ENCODE data around the gene TENT4A. TPM values are rescaled to one million over a fixed set of nuclear protein-coding genes. Genes with fewer than 3 reads are reported as not detected.

TENT4A gene
- total RNA-seq, 2 donors from 2014 or later, result 39.0 to 52.4 TPM

- Mint-ChIP-seq H3K27ac (no peak overlapping the region), H3K27me3 (peaks cover 11% of the 10 kb centered on the region)
- no peak for ATAC-seq (replicated peaks)
Measured at GRCh38 chr5:6784481-6784880, 71.2 kb downstream of the TENT4A start.

GRCh38 chr5:6785161-6785860 lies 72.1 kb downstream of the TENT4A start:
- H3K4me1 Mint-ChIP-seq, result no peaks in the 10 kb centered on the region
- peaks cover 15% of the 10 kb centered on the region for H3K27me3 Mint-ChIP-seq
- no peak for ATAC-seq (replicated peaks)
- H3K9me3 Mint-ChIP-seq, result no peaks in the 10 kb centered on the region
- H3K27ac Mint-ChIP-seq, result no peak overlapping the region
- H3K4me3 Mint-ChIP-seq, result no peak overlapping the region
- H3K36me3 Mint-ChIP-seq (ENCODE audit: low read depth), result no peaks in the 10 kb centered on the region

More at GRCh38 chr5:6784481-6784880, 71.2 kb downstream of the TENT4A start:
- H3K36me3 Mint-ChIP-seq (ENCODE audit: low read depth), result no peaks in the 10 kb centered on the region
- H3K4me3 Mint-ChIP-seq, result no peak overlapping the region
- no peaks in the 10 kb centered on the region for H3K9me3 Mint-ChIP-seq
- no peaks in the 10 kb centered on the region for H3K4me1 Mint-ChIP-seq

GRCh38 chr5:6785861-6786180 lies 72.6 kb downstream of the TENT4A start:
- H3K27me3 Mint-ChIP-seq, result peaks cover 18% of the 10 kb centered on the region
- H3K9me3 Mint-ChIP-seq, result no peaks in the 10 kb centered on the region
- no peaks in the 10 kb centered on the region for H3K4me1 Mint-ChIP-seq
- ATAC-seq (replicated peaks), result no peak
- H3K4me3 Mint-ChIP-seq, result no peak overlapping the region
- H3K36me3 Mint-ChIP-seq (ENCODE audit: low read depth), result no peaks in the 10 kb centered on the region
- H3K27ac Mint-ChIP-seq, result no peak overlapping the region

- peaks cover 26% of the 10 kb centered on the region for H3K27me3 Mint-ChIP-seq
Measured at GRCh38 chr5:6786786-6787495, 73.7 kb downstream of the TENT4A start.

GRCh38 chr5:6787941-6788340 lies 74.7 kb downstream of the TENT4A start:
- ATAC-seq (replicated peaks), result no peak
- H3K9me3 Mint-ChIP-seq, result no peaks in the 10 kb centered on the region
- H3K4me3 Mint-ChIP-seq, result no peak overlapping the region
- H3K27me3 Mint-ChIP-seq, result peaks cover 28% of the 10 kb centered on the region
- H3K36me3 Mint-ChIP-seq (ENCODE audit: low read depth), result no peaks in the 10 kb centered on the region
- no peak overlapping the region for H3K27ac Mint-ChIP-seq
- H3K4me1 Mint-ChIP-seq, result no peaks in the 10 kb centered on the region

More at GRCh38 chr5:6786786-6787495, 73.7 kb downstream of the TENT4A start:
- ATAC-seq (replicated peaks), result no peak
- Mint-ChIP-seq H3K4me1 (no peaks in the 10 kb centered on the region), H3K36me3 (ENCODE audit: low read depth) (no peaks in the 10 kb centered on the region), H3K9me3 (no peaks in the 10 kb centered on the region), H3K27ac (no peak overlapping the region), H3K4me3 (no peak overlapping the region)

- Mint-ChIP-seq H3K27ac (no peak overlapping the region), H3K9me3 (no peaks in the 10 kb centered on the region), H3K4me3 (no peak overlapping the region), H3K4me1 (no peaks in the 10 kb centered on the region), H3K27me3 (peaks cover 30% of the 10 kb centered on the region), H3K36me3 (ENCODE audit: low read depth) (no peaks in the 10 kb centered on the region)
- ATAC-seq (replicated peaks), result no peak
Measured at GRCh38 chr5:6788439-6788838, 75.2 kb downstream of the TENT4A start.

DNA sequence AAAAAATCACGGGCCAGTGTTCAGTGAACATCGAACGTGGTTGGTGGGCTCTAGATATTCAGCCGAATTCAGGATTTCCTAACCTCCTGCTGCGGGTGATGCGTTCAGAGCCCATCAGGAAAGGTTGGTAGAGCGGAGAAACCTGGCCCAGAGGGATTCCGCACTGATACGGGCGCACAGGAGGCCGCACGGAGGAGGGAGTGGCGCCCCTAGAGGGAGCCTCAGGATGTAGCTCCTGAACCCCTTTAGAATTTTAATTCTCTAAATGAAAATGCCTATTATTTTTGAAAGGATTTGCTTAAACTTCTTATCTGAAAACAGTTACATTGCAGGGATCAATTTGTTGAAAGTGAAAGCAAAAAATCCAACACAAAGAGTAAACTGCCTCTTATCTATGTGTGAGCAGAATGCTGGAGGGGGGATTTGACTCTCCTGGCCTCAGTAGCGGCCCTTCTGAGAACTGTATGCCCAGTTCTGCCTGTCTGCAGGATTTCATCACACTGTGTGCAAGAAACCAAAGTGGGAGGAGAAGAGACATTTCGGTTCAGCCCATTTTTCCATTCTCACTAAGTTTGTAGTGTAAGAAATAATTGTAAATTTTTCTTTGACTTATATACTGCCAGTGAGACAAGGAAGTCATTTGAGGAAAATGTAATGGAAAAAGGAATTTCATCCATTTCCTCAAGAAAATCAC lies 75.9 kb downstream of the TENT4A start:
- no peaks in the 10 kb centered on the region for H3K4me1 Mint-ChIP-seq
- H3K9me3 Mint-ChIP-seq, result no peaks in the 10 kb centered on the region
- H3K27ac Mint-ChIP-seq, result no peak overlapping the region
- H3K4me3 Mint-ChIP-seq, result no peak overlapping the region
- ATAC-seq (replicated peaks), result no peak
- peaks cover 28% of the 10 kb centered on the region for H3K27me3 Mint-ChIP-seq
- H3K36me3 Mint-ChIP-seq (ENCODE audit: low read depth), result no peaks in the 10 kb centered on the region

DNA sequence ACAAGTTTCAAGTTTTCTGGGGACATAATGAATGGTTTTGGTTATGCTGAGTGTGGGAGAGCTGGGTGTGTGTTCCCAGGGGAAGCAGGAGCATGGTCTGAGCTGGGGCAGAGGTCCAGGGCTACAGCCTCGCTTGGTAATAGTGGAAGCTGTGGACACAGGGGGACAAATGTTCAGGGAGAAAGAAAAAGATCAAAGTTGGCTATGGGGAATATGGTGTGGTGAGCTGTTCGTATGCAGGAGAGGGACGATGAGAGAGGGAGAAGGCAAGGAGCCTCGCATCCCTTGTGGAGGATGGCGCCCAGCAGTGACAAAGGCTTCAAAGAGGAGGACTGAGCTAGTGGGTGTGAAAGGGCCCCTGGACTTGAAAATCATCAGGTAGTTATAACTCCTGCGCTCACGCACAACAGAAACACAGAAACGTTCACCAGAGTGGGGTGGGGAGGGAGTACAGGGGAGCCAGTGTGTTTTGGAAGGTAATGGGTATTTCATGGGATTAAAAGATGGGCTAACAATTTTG lies 77.2 kb downstream of the TENT4A start:
- H3K27ac Mint-ChIP-seq, result no peak overlapping the region
- no peaks in the 10 kb centered on the region for H3K36me3 Mint-ChIP-seq (ENCODE audit: low read depth)
- no peaks in the 10 kb centered on the region for H3K9me3 Mint-ChIP-seq
- no peaks in the 10 kb centered on the region for H3K4me1 Mint-ChIP-seq
- ATAC-seq (replicated peaks), result no peak
- H3K27me3 Mint-ChIP-seq, result peaks cover 26% of the 10 kb centered on the region
- H3K4me3 Mint-ChIP-seq, result no peak overlapping the region

GRCh38 chr5:6791031-6791430 lies 77.8 kb downstream of the TENT4A start:
- Mint-ChIP-seq H3K4me3 (no peak overlapping the region), H3K9me3 (no peaks in the 10 kb centered on the region), H3K27me3 (peaks cover 23% of the 10 kb centered on the region), H3K27ac (no peak overlapping the region), H3K4me1 (no peaks in the 10 kb centered on the region), H3K36me3 (ENCODE audit: low read depth) (no peaks in the 10 kb centered on the region)
- ATAC-seq (replicated peaks), result no peak

- Mint-ChIP-seq H3K9me3 (no peaks in the 10 kb centered on the region), H3K27me3 (peaks cover 30% of the 10 kb centered on the region), H3K27ac (no peak overlapping the region), H3K36me3 (ENCODE audit: low read depth) (no peaks in the 10 kb centered on the region), H3K4me1 (no peaks in the 10 kb centered on the region), H3K4me3 (no peak overlapping the region)
- no peak for ATAC-seq (replicated peaks)
Measured at GRCh38 chr5:6792376-6792775, 79.1 kb downstream of the TENT4A start.

- Mint-ChIP-seq H3K4me1 (no peaks in the 10 kb centered on the region), H3K4me3 (no peak overlapping the region), H3K9me3 (no peaks in the 10 kb centered on the region), H3K27ac (no peak overlapping the region), H3K36me3 (ENCODE audit: low read depth) (no peaks in the 10 kb centered on the region), H3K27me3 (peaks cover 33% of the 10 kb centered on the region)
- ATAC-seq (replicated peaks), result no peak
Measured at GRCh38 chr5:6792911-6793471, 79.8 kb downstream of the TENT4A start.

DNA sequence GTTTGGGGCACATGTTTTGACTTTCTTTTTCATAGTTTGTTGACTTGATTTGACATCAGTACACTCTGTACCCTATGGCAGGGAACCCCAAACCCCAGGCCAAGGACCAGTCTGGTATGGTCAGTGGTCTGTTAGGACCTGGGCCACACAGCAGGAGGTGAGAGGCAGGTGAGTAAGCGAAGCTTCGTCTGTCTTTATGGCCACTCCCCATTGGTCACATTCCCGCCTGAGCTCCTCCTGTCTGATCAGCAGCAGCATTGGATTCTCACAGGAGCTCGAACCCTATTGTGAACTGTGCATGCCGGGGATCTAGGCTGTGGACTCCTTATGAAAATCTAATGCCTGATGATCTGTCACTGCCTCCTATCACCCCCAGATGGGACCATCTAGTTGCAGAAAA lies 88.0 kb downstream of the TENT4A start:
- Mint-ChIP-seq H3K4me3 (no peak overlapping the region), H3K27me3 (peaks cover 39% of the 10 kb centered on the region), H3K9me3 (peaks cover under 1% of the 10 kb centered on the region), H3K27ac (no peak overlapping the region), H3K4me1 (no peaks in the 10 kb centered on the region), H3K36me3 (ENCODE audit: low read depth) (no peaks in the 10 kb centered on the region)
- no peak for ATAC-seq (replicated peaks)

DNA sequence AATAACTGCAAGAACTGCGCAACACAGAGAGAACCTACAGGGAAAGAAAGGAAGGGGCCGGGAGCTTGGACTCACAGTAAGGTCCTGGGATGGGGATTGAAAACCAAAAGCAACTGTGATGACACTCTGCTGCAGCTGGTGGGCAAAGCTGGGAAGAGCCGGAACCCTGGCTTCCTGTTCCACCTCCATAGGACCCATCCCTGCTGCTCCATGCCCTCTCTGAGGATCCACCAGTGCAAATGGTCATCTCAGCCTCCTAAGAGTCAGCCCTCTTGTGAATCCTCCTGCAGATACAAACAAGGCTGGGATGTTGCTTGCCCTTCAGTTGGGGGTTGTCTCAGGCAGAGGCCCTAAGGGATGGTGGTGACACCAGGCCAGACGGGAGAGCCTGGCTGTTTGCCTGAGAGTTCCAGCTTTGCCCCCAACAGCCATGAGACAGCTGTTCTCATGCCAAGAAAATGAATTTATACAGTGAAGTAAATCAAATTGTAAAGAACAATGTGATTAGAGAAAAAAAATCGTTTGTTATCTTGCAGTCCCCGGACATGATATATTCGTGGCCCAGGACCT lies 90.8 kb downstream of the TENT4A start:
- Mint-ChIP-seq H3K27ac (no peak overlapping the region), H3K9me3 (peaks cover 5% of the 10 kb centered on the region), H3K36me3 (ENCODE audit: low read depth) (no peaks in the 10 kb centered on the region), H3K4me3 (no peak overlapping the region), H3K4me1 (no peaks in the 10 kb centered on the region), H3K27me3 (peaks cover 34% of the 10 kb centered on the region)
- no peak for ATAC-seq (replicated peaks)

GRCh38 chr5:6804766-6805501 lies 91.7 kb downstream of the TENT4A start:
- Mint-ChIP-seq H3K4me3 (no peak overlapping the region), H3K27ac (no peak overlapping the region), H3K27me3 (peaks cover 30% of the 10 kb centered on the region), H3K36me3 (ENCODE audit: low read depth) (no peaks in the 10 kb centered on the region), H3K4me1 (no peaks in the 10 kb centered on the region), H3K9me3 (peaks cover 5% of the 10 kb centered on the region)
- no peak for ATAC-seq (replicated peaks)

All from activated T-helper 17 cell treated with anti-CD3 and anti-CD28 coated beads, Interleukin-2, amount 50 U/mL, for 72 hours (primary cell).